ENCODE results near the gene C10orf62.

GRCh38 chr10:97618285-97618684 lies 28.8 kb downstream of the C10orf62 start:
- TF ChIP-seq SRF (IDR thresholded peaks at IDR 0.05; ENCODE audit: low read depth in 2 of 2, low read length in 2 of 2) (no peak), STAT3 (IDR thresholded peaks at IDR 0.05; ENCODE audit: low read depth, low read length) (no peak), SMAD1 (IDR thresholded peaks at IDR 0.05; ENCODE audit: low read depth, partially characterized antibody) (no peak), CTCF (IDR thresholded peaks at IDR 0.05 in 2 of 3, conservative IDR thresholded peaks at IDR 0.05 in 1 of 3; ENCODE audit: control insufficient read depth in 2 of 3, extremely low read depth in 1 of 3, insufficient read depth in 1 of 3, low read depth in 3 of 3, low read length in 3 of 3) (no peak), RAD51 (IDR thresholded peaks at IDR 0.05) (no peak)
